Activated CD4-positive, alpha-beta T cell treated with anti-CD3 and anti-CD28 coated beads for 24 hours (primary cell): ENCODE results near the gene RNF141.

ENCODE experiments used
- DNase-seq, 2 donors: peaks; one replicate each; pipeline ENCODE4 v3.0.0-alpha.2; 2020; ENCODE audit warnings: low read depth in 2 of 2

RNF141 gene, protein sequence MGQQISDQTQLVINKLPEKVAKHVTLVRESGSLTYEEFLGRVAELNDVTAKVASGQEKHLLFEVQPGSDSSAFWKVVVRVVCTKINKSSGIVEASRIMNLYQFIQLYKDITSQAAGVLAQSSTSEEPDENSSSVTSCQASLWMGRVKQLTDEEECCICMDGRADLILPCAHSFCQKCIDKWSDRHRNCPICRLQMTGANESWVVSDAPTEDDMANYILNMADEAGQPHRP

DNA sequence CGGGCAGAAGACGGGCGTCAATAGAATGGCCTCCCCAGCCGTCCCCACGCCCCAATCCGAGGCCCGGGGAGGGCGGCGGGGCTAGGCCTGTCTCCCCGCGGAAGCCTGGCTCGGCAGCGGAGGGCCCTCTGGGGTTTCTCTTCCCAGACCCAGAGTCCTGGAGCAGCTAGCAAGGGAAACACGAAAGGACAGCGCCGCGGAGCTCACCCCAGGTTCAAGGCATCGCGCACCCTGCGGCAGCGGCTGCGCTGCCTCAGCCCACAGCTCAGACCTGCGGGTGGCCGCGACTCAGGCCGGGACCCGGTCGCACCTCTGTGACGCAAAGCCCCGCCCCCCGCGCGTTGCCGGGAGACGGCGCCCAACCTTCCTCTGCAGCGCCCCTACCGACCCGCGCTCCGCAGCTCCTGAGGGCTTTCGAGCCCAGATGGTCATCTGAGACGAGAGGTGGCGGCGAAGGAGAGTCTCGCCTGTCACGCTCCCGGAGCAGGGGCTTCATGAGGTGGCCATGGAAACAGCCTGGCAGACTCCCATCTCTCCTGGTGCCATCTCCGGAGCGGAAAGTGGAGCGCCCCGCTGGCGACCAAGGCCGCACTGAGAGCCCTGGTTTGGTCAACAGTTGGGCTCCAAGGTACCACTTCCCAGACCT is at the start of gene RNF141:
RNF141 (minus strand) TSS at position 273 of the 646 bp plus-strand sequence. CDS start 7,029 bp downstream, outside the sequence.
- DNase-seq: peak; percentile 95 to 97

DNA sequence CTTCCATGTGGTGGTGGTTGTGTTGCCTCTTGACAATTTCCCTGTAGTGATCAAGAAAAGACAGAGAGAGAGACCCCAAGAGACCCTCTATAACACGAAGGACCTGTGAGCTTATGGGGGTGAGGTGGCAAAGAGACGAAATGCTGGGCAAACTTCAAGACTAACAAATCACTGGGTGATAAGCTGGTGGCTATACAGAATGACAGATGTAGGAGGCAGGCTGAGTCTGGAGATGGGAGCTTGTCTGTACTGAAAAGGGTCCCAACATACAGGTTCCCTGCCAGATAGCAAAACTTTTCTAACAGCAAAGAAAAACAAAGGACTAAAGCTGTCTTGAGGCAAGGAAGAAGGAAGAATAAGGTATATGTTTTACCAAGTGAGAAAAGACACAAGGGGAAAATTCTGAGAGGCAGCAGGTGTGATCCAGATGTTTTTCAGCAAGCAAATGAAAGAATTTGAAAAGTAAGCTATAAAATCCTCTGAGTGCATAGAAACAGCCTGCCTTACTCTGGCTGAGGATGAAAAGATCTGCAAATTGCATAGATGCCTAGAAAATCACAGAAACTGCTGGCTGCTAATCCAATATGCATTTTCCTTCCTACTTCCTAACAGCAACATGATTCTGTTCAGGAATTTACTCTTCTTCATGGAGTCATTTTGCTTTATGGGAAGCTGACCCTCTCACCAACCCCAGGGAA is 49.4 kb upstream of the RNF141 start:
- no peak for DNase-seq

DNA sequence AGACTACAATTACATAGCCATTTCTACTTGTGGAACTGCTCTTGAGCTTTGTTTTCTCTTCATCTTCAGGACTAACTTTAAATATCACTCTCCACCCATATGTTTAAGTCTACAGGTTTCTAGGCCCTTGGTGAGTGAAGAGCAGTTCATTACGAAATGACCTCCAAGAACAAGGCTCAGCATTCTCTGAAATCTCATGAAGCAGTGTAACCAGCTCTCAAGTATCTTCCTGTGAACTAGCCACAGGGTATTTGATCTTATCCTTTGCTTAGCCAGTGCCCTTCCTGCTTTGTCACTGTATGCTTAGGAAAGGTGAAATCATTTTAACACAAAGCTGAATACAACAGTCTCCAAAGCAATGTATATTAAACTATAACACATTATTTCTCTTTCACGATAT is 47.9 kb upstream of the RNF141 start:
- DNase-seq: no peak

DNA sequence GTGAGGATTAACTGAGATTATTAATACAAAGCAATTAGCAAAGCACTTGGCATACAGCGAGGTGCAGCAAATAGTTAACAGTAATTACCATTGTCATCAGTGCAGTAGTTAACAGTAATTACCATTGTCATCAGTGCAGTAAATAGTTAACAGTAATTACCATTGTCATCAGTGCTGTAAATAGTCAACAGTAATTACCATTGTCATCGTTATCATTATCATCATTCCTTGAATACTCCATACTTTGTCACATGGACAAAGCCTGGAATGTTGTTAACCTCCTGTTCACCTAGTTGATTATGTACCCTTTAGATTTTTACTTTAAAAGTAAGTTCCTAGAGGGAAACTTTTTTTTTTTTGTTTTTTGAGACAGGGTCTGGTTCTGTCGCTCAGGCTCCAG is 47.0 kb upstream of the RNF141 start:
- DNase-seq: no peak

DNA sequence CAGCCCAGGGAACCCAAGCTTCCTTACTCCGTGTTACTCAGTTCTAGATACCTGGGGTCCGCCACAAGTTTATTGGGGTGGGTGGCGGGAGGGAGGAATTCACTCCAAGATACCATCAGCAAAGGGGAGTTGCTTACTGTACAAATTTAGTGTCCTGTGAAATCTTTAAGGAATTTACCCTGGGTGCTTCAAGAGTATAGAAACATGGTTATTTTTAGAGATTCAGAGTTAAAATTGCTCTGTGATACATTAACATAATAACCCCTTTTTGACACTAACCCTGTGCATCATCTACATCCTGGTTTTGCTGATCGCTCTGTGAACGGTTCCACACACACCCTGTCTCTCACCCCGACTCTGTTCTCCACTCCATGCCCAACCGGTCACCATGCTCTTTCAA is 46.4 kb upstream of the RNF141 start:
- DNase-seq: no peak

DNA sequence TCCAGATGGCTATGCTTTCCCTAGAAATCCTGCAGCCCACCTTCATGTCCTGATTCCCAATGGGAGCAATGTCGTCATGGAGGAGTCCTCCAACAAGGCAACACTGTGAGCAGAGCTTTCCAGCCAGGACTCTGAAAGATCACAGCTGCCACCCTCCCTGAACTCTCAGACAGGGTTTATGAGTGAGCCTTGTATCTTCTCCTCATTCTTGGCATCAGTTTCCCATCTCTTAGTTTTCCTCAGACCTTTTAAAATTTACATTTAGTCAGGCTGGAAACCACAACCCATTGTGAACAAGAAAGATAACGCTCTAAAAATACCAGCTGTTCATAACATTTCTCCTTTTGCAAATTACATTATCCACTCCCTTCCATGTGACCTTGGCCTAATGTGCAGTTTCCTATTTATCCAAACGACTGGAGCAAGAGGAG is 43.1 kb upstream of the RNF141 start:
- no peak for DNase-seq

DNA sequence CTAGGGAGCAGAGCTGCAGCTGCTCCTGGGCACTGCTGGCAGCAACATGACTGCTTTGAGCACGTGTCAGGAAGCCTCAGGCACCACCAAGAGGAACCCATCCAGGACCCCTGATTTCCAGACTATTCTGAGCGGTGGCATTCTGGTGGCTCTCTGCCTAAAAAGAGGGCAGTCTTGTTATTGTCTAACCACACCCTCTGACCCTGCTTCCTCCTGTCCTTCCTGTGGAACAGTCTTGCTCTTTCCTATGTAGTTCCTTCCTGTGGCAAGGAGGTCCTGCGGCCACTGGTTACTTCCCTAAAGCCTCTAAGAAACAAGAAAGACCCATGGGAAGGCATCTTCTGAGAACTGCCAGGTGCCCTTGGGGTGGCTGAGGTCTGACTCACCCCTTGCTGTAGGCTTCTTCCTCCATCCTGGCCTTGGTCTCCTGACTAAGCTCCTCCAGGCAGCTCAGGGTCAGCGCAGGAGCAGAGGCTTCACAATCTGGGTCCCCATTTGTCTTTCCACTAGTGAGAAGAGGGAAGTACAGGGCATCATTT is 40.6 kb upstream of the RNF141 start:
- no peak for DNase-seq

DNA sequence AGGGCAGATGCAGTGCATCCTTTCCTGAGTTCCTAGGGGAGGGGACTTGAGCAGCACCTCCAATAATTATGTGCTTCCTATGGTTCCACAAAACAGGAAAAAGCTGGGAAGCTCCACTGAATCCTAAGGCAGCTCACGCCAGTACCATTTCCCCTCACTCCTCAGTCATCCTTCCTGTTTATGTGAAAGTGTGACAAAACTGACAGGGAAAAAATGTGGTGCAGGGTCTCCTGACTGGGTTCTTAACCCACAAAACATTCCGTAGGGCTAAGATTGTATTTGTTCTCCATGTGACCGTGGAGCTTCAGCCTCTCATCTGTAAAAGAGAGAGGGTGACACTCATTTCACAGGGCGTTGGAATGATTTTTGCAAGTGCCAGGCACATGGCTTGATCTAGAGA is 39.6 kb upstream of the RNF141 start:
- no peak for DNase-seq

DNA sequence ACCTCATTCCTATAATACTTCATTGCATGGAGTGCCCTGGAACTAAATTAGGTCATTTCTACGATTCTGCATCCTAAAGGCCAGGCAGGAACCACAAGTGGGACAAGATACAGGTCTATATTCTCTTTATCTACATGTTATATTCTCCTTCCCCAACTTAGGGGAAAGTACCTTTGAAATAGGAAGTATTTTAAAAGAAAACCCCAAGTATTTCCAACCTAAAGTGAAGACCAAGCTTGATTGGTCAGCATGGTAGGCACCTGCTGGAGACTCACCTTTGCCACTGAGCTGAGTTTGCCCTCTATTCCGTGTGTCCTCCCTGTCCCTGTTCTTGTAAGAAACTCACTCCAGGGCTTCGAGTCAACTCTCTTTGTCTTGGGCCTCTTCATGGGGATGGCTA is 38.7 kb upstream of the RNF141 start:
- DNase-seq: no peak

DNA sequence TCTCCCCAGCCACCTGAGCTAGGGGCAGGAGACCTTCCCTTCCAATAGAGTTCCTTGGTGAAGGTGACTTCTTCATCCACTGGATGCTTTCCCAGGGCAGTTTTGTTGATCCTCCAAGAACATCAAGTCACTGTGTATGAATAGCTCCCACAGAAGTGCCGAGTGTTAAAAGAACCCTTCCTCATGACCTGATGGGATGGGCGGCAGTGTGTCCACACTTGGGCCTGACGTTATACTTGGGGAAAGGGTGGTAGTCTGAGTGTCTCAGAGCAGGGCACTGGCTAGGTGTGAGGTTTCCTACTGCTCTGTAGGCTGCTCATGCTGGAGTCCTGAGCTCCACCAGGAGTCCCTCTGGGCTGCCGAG is 35.0 kb upstream of the RNF141 start:
- no peak for DNase-seq

DNA sequence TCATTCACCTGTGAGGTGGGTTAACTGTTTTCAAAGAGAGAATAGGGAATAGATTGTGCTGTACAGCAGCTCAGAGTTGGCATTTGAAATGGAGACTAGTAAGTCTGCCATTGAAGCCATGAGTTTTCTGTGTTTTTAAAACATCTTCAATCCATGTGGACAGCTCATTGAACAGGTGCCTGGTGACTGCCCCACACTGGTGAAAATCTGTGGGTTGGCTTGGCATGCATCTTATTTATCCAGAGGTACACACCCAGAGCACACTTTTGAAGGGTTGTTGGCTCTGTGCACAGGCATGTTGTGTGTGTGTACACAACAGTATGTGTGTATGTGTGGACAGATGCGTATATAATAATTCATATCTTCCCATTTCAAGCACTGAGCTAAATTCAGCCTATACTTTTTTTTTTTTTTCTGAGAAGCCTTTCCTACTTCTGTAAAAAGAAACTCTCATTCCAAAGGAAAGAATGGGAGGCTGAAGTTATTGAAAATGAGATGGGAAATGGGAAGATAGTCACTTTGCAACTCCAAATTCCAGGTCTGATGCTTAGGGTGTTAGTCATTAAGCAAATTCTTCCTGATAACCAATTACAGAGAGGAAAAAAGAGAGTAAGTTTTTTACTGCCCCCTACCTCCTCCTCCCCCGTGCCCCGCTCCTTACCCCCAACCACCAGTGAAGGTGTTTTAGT is 34.5 kb upstream of the RNF141 start:
- DNase-seq: no peak

DNA sequence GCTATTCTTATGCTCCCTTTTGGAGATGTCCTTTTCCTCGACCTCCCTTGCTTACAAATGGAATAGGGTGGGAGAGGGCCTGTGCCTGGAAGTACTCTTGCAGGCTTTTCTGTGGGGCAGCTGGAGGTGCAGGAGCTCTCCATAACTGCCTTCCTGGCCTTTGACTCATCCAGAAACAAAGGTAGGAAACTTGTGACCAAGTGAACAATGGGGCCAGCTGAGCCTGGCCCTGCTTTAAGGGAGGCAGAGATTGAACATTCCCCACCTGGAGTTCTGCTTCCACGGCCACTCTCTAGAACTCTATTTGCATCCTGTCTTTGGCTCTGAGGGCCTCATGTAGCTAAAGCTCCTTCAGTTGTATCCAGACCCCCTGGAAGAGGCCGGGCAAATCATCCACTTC is 32.6 kb upstream of the RNF141 start:
- DNase-seq: no peak

DNA sequence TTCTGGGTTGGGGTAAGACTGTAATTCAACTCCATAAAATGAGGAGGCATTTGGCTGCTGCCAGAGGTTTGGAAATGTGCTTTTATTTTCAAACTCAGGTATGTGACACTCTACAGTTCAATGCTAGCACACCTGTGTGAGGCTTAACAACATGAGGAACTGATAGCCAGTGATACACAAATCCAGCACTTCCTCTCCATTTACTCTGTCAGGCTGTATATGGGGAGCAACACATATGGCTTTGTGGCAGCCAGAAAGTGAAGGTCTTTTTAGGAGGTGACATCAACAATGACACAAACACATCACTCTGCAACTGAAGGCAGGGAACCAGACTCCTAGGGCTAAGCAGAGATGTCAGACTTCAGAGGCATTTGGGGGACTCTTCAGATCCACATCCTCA is 32.0 kb upstream of the RNF141 start:
- DNase-seq: no peak

DNA sequence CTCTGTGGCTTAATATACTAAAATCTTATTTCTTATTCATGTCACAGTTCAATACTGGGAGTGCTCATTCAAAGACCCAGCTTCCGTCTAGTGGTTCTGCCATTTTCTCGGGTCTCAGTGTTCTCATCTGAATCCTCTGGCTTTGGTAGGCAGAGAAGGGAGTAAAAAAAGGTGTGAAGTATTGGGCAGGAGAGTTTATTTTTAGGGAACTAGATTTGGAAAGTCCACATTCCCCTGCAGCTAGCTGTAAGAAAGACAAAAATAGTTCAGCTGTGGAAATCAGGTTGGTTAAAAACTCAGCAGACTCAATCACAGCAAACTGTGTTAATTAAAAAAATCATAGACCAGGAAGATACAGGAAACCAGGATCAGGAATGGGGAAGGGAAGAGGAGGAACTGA is 31.5 kb upstream of the RNF141 start:
- DNase-seq: no peak

DNA sequence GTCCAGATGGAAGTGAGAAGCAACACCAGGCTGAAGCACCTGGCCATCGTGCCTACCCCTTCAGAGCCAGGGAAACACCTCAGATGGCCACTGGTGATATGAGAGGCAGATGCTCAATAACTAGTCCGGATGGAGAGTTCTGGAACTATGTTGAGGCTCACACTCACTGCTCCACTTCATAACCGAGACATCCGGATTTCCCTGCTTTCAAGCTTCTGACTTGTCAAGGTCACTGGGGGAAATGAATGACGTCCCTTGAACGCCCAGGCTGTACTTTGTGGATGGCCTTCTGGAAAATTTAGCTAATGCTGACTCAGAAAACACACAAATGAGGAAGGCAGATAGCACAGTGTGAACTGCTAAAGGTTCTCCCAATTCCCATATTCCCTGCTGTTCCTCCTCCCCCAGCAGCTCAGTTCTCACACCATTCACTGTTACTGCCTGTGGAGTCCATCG is 27.5 kb upstream of the RNF141 start, which contains the start of gene LYVE1:
LYVE1 (minus strand) TSS at position 180 of the 456 bp plus-strand sequence; CDS start at position 47, 133 bp downstream.
- DNase-seq: no peak

DNA sequence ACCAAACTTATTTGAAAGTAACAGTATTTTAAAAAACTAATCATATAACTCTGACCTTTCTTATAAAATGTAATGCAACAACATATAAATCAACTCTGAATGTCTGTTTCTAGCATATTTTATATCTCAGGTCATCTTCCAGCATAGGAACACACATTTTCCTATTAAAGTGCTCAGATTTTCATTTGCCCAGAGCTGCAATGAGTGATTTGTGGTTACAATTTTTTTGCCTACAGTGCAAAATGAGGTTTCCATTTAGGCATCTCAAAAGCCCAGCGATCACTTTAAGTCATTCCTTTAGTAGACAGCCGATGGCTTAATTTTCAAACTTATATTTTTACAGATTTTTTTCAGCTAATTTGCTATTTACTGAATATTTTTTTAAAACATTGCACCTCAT is 26.5 kb upstream of the RNF141 start:
- no peak for DNase-seq

DNA sequence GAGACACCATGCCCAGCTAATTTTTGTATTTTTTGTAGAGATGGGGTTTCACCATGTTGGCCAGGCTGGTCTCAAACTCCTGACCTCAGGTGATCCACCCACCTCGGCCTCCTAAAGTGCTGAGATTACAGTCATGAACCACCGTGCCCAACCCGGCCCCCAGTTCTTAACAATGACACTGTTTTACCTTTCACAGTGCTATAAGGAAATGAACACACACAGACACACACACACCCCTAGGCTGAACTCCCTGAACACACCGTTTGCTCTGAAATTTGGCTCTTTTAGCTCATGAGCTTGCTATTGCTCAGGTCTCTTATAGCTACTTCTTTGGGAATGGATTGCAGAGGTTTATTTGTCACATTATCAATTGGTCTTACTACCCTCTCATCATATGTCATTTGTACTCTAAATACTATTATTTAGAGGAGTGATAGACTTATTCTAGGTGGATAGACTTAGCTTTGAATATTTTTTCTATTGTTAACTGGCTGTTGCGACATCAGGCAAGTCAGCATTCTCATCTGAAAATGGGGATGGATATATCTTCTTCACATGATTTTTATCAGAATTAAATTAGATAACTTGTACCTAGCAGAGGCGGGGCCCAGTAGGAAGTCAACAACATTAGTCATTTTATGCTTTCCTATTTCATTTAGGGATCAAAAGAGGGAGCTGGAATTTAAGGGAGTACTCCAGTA is 25.4 kb upstream of the RNF141 start:
- DNase-seq: no peak

DNA sequence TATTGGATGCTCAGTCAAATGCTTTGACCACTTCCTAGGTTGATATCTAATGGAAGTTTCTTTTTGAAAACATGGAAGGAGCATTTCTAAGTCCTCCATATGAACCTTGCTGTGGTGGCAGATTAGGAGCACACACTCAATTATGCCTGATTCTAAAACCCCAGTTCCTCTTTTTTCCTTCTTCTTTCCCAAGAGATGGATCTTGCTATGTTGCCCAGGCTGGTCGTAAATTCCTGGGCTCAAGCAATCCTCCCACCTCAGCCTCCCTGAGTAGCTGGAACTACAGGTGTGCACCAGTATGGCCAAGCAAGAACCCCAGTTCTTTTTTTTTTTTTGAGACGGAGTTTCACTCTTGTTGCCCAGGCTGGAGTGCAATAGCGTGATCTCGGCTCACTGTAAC is 24.5 kb upstream of the RNF141 start:
- no peak for DNase-seq

DNA sequence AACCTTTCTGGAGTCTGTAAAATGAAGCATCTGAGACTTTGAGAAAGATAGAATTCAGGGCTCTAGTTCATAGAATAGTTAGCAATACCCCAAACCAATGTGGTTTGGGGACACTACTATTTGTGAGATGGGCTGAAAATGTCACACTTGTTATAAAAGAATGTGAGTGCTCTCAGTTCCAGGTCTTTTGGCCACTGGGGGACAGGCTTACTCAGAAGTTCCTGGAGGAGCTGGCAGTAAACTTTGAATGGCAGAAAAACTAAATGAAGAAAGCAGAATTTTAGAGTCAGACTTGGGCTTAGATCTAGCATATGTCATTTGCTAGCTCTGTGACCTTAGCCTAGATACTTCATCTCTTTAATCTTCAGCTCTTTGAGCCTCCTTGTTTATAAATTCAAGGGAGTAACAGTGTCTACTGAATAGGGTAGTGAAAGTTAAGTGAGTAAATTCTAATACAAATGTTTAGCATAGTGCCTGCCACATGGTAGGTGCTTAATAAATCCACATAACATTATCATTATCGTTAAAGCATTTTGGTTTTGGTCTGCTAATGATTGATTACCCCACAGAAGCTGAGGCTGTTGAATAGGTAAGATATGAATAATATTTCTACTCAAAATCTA is 23.8 kb upstream of the RNF141 start:
- no peak for DNase-seq

DNA sequence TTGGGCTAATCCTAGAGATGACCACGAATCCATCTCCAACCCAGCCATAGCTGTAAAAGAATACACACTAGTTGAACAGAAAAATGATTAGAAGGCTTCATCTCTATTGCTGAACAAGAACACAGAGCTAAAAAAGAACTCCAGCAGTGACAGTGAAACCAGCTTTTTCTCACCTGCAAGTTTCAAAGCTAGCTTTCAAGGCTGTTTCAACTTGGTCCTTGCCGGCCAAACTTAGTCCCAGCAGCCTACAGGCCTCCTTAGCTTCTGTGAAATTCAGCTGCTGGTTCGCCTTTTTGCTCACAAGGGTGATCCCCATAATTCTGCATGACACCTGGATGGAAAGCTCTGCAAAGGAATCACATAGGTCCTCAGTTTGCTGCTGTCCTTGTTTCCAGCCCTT is 23.0 kb upstream of the RNF141 start:
- DNase-seq: no peak

DNA sequence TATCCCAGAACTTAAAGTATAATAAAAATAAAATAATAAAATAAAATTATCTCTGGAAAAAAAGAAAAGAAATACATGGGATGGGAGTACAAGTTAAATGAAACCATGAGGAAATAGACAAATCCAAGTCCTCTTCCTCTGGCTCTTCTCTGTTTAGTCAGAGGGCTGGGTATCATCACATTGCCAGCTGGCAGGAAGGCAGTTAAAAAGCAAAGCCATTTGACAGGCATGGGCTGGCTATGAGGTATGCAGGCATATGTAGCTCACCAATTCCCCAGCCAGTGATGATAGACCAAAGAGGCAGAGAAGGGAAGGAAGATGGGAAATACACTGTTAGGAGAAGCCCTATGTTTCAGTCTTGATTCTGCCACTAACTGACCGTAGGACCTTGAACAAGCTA is 21.0 kb upstream of the RNF141 start:
- DNase-seq: no peak
